ENCODE results near the gene PEX16. TPM values are rescaled to one million over a fixed set of nuclear protein-coding genes. Genes with fewer than 3 reads are reported as not detected.

PEX16 gene
- total RNA-seq, 2 experiments from 2014 or later, result 28.6 to 32.5 TPM

DNA sequence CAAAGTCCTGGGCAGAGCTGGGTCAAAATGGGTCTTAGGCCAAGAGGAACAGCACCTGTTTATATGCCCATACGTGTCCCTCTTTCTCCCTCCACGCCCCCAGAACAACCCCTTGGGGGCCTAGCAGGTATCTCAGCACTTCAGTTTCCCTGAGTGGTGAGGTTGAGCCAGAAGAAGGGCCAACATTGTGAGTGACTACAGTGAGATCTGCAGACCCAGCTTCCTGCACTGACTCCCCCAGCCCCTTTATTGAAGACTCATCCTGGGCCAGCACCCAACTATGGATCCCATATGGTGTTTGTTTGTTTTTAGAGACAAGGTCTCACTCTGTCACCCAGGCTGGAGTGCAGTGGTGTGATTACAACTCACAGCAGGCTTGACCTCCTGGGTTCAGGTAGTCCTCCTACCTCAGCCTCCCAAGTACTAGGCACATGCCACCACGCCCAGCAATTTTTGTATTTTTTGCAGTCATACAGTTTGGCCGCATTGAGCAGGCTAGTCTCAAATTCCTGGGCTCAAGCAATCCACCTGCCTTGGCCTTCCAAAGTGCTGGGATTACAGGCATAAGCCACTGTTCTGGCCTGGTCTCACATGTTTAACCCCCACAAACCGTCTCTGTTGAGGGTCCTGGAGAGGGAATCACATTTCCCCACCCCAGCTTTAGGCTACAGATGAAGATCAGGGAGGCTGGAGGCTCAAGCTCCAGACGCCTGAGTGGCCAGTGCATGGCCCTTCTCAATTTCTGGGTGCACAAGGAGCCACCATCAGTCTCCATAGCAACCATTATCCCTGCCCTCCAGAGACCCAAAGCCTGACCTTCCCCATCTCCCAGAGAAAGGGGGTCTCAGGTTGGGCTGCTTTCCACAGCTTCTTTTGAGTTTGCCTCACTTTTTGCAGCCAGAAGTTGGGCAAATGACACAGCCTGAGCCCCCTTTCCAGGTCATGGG, 3.1 kb upstream of the PEX16 start:
- H3K27me3 Mint-ChIP-seq (ENCODE audit: low read depth), result peaks cover 13% of the 10 kb centered on the region
- DNase-seq, result no peak
- H3K4me1 Mint-ChIP-seq (ENCODE audit: low read depth), result peaks cover 30% of the 10 kb centered on the region
- peaks cover 3% of the 10 kb centered on the region for H3K36me3 Mint-ChIP-seq (ENCODE audit: low read depth)
- H3K9me3 Mint-ChIP-seq, result no peaks in the 10 kb centered on the region
- H3K4me3 Mint-ChIP-seq, result no peak overlapping the region
- H3K27ac Mint-ChIP-seq, result no peak overlapping the region
- intact Hi-C loops (cut with micrococcal nuclease), result no loop called here
- CTCF ChIA-PET, result no interaction called here

GRCh38 chr11:45919806-45920530, 2.3 kb upstream of the PEX16 start:
- Mint-ChIP-seq H3K27me3 (ENCODE audit: low read depth) (peaks cover 13% of the 10 kb centered on the region), H3K9me3 (no peaks in the 10 kb centered on the region), H3K27ac (no peak overlapping the region), H3K4me3 (no peak overlapping the region), H3K4me1 (ENCODE audit: low read depth) (peaks cover 30% of the 10 kb centered on the region), H3K36me3 (ENCODE audit: low read depth) (peaks cover 3% of the 10 kb centered on the region)
- CTCF ChIA-PET, result no interaction called here
- intact Hi-C loops (cut with micrococcal nuclease), result loop anchor here (2.0 to 10.0 kb wide), 4 partner anchors 199 to 1847 kb away; partner anchors contain the start of genes DDB2, FNBP4 and PRDM11
- no peak for DNase-seq

DNA sequence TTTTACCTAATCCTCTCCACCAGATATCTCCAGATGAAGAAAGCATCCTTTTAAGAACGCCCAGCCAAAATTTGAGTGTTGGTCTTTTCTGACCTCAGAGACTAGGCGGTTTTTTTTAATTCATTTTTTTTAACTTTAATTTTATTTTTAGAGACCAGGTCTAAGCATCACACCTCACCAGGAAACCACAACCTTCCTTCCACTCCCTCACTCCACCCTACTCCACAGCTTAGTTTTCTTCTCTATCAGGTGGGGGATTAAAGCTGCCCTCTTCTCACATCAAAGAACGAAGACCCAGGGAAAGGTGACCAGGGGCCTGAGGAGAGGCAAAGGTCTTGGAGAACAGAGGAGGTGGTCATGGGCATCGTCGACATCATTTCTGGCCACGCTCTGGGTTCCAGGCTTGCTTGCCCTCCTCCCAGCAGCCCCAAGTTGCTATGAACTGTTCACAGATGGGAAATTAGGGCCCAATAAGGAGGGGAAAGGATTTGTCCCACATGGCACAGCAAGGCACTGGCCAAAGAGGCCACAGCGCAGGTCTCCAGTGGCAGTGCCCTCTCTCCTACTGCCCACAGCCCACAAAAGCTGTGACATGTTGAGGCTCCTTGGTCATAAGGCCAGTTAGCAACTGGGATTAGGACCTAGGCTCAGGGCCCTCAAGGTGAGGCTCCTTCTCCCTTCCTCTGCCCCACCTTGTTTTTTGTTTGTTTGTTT, 1.4 kb upstream of the PEX16 start:
- H3K9me3 Mint-ChIP-seq, result no peaks in the 10 kb centered on the region
- H3K4me3 Mint-ChIP-seq, result peak overlapping the region; percentile 88
- H3K27me3 Mint-ChIP-seq (ENCODE audit: low read depth), result peaks cover 10% of the 10 kb centered on the region
- H3K4me1 Mint-ChIP-seq (ENCODE audit: low read depth), result peaks cover 30% of the 10 kb centered on the region
- CTCF ChIA-PET, result interaction anchor here (1.0 to 1.3 kb wide), 2 partner anchors 46 to 148 kb away, joined by 3 to 6 read pairs; no protein-coding TSS in a partner anchor
- intact Hi-C loops (cut with micrococcal nuclease), result loop anchor here (1.0 to 10.0 kb wide), 9 partner anchors 72 to 1848 kb away; partner anchors contain the start of genes ATG13, CRY2, DDB2 and FNBP4
- H3K36me3 Mint-ChIP-seq (ENCODE audit: low read depth), result peaks cover 1% of the 10 kb centered on the region
- peak overlapping the region; percentile 76 for H3K27ac Mint-ChIP-seq
- no peak for DNase-seq

DNA sequence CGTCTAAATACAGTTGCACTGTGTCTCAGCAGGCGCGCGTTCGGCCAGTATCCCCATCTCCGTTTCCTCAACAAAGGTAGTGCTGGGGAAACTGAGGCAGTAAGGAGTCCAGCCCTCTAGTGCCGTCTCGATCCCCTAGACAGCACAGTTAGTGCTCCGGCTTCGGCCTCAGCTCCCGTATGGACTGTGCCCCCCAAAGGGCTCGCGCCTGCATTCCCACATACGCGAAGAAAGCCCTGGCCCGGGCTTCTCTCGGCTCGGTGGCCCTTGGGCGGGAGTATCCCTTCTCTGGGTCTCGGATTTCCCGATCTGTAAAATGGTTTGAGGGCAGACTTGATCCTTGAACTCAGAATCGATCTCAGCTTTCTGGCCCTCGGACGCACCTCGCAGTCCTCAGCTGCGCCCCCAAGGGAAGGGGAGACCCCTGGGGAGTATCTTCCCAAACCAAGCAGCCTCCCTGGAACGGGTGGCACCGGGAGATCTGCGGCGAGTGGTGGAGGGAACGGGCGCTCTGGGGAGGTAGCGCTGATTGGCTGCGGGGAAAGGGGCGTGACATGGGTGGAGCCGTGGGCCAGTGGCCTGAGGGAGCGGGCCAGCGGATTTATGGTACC, 759 bp upstream of the PEX16 start:
- intact Hi-C loops (cut with micrococcal nuclease), result loop anchor here (1.0 to 10.0 kb wide), 9 partner anchors 71 to 1849 kb away; partner anchors contain the start of genes ATG13, CRY2, DDB2 and FNBP4
- peak; percentile 71 for DNase-seq
- Mint-ChIP-seq H3K9me3 (no peaks in the 10 kb centered on the region), H3K4me3 (peak overlapping the region; percentile 88), H3K4me1 (ENCODE audit: low read depth) (peaks cover 27% of the 10 kb centered on the region), H3K27me3 (ENCODE audit: low read depth) (peaks cover 6% of the 10 kb centered on the region), H3K27ac (peak overlapping the region; percentile 96), H3K36me3 (ENCODE audit: low read depth) (peaks cover 4% of the 10 kb centered on the region)
- CTCF ChIA-PET, result interaction anchor here (1.0 to 2.3 kb wide), 4 partner anchors 46 to 147 kb away, joined by 3 to 9 read pairs (median 6); no protein-coding TSS in a partner anchor

GRCh38 chr11:45917286-45917622, 423 bp downstream of the PEX16 start:
- H3K36me3 Mint-ChIP-seq (ENCODE audit: low read depth), result peaks cover 4% of the 10 kb centered on the region
- H3K4me3 Mint-ChIP-seq, result peak overlapping the region; percentile 88
- peak overlapping the region; percentile 96 for H3K27ac Mint-ChIP-seq
- no peaks in the 10 kb centered on the region for H3K9me3 Mint-ChIP-seq
- intact Hi-C loops (cut with micrococcal nuclease), result loop anchor here (1.0 to 10.0 kb wide), 4 partner anchors 32 to 1850 kb away; partner anchors contain the start of genes DDB2, FNBP4, MAPK8IP1 and PRDM11
- peaks cover 3% of the 10 kb centered on the region for H3K27me3 Mint-ChIP-seq (ENCODE audit: low read depth)
- H3K4me1 Mint-ChIP-seq (ENCODE audit: low read depth), result peaks cover 24% of the 10 kb centered on the region
- CTCF ChIA-PET, result interaction anchor here (1.2 to 2.3 kb wide), 3 partner anchors 44 to 89 kb away, joined by 3 to 9 read pairs (median 5); no protein-coding TSS in a partner anchor
- peak; percentile 37 for DNase-seq

- intact Hi-C loops (cut with micrococcal nuclease), result loop anchor here (5.0 to 10.0 kb wide), 3 partner anchors 768 to 1852 kb away; partner anchors contain the start of genes DDB2, FNBP4 and PRDM11
- Mint-ChIP-seq H3K36me3 (ENCODE audit: low read depth) (peaks cover 4% of the 10 kb centered on the region), H3K9me3 (no peaks in the 10 kb centered on the region), H3K27me3 (ENCODE audit: low read depth) (no peaks in the 10 kb centered on the region), H3K27ac (no peak overlapping the region), H3K4me3 (no peak overlapping the region), H3K4me1 (ENCODE audit: low read depth) (peaks cover 22% of the 10 kb centered on the region)
- CTCF ChIA-PET, result interaction anchor here (0.6 to 1.2 kb wide), 3 partner anchors 43 to 73 kb away, joined by 3 to 7 read pairs (median 3); no protein-coding TSS in a partner anchor
- DNase-seq, result no peak
Observed at GRCh38 chr11:45915446-45915845, 2.2 kb downstream of the PEX16 start.

- DNase-seq, result no peak
- peaks cover 18% of the 10 kb centered on the region for H3K4me1 Mint-ChIP-seq (ENCODE audit: low read depth)
- H3K9me3 Mint-ChIP-seq, result no peaks in the 10 kb centered on the region
- intact Hi-C loops (cut with micrococcal nuclease), result loop anchor here (10.0 kb wide), 1 partner anchor 1301 kb away; the partner anchor contains the start of gene DDB2
- no peak overlapping the region for H3K27ac Mint-ChIP-seq
- CTCF ChIA-PET, result no interaction called here
- H3K4me3 Mint-ChIP-seq, result no peak overlapping the region
- H3K36me3 Mint-ChIP-seq (ENCODE audit: low read depth), result peaks cover 4% of the 10 kb centered on the region
- H3K27me3 Mint-ChIP-seq (ENCODE audit: low read depth), result no peaks in the 10 kb centered on the region
Observed at GRCh38 chr11:45913942-45914635, 3.6 kb downstream of the PEX16 start.

DNA sequence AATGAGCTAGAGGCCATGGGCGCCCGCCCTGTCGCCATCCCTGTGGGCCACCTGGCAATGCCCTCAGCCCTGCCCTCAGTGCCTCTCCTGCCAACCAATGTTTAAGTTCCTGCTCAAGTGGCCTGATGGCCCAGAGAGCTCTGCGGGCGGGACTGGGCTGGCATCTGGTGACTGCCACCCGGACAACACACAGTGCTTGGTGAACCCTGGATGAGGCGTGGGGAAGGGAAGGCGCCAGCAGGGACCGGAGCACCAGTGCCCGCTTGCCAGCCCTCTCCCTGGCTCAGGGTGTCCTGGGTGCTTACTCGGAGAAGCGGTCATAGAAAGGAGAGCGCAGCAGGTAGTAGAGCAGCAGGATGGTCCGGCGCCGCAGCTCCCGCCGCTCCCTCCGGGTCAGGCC, 4.2 kb downstream of the PEX16 start:
- no peak overlapping the region for H3K27ac Mint-ChIP-seq
- intact Hi-C loops (cut with micrococcal nuclease), result loop anchor here (10.0 kb wide), 1 partner anchor 1301 kb away; the partner anchor contains the start of gene DDB2
- no peak for DNase-seq
- H3K4me1 Mint-ChIP-seq (ENCODE audit: low read depth), result peaks cover 15% of the 10 kb centered on the region
- H3K36me3 Mint-ChIP-seq (ENCODE audit: low read depth), result peaks cover 4% of the 10 kb centered on the region
- no peaks in the 10 kb centered on the region for H3K9me3 Mint-ChIP-seq
- CTCF ChIA-PET, result no interaction called here
- no peaks in the 10 kb centered on the region for H3K27me3 Mint-ChIP-seq (ENCODE audit: low read depth)
- no peak overlapping the region for H3K4me3 Mint-ChIP-seq

DNA sequence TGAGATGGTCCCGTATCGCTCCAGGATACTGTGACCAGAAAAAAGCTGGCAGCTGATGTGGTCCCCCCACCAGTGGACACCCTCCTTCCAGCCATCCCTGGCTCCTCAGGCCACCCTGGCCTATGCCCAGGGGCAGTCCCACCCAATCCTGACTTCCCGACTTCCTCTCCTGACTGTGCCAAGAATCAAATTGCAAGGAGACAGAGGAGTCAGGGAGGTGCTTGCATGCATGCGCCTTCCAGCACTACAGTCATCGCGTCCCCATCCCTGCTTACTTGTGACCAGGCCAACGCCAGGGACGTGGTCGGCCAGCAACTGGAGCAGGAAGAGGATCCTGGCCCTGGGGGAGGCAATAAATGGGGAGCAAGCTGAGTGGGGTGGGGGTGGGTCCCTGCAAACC, 7.1 kb downstream of the PEX16 start:
- Mint-ChIP-seq H3K36me3 (ENCODE audit: low read depth) (peaks cover 4% of the 10 kb centered on the region), H3K27me3 (ENCODE audit: low read depth) (no peaks in the 10 kb centered on the region), H3K4me3 (no peak overlapping the region), H3K4me1 (ENCODE audit: low read depth) (peaks cover 6% of the 10 kb centered on the region), H3K27ac (no peak overlapping the region), H3K9me3 (no peaks in the 10 kb centered on the region)
- DNase-seq, result no peak
- intact Hi-C loops (cut with micrococcal nuclease), result loop anchor here (10.0 kb wide), 1 partner anchor 1304 kb away; the partner anchor contains the start of gene DDB2
- CTCF ChIA-PET, result no interaction called here

DNA sequence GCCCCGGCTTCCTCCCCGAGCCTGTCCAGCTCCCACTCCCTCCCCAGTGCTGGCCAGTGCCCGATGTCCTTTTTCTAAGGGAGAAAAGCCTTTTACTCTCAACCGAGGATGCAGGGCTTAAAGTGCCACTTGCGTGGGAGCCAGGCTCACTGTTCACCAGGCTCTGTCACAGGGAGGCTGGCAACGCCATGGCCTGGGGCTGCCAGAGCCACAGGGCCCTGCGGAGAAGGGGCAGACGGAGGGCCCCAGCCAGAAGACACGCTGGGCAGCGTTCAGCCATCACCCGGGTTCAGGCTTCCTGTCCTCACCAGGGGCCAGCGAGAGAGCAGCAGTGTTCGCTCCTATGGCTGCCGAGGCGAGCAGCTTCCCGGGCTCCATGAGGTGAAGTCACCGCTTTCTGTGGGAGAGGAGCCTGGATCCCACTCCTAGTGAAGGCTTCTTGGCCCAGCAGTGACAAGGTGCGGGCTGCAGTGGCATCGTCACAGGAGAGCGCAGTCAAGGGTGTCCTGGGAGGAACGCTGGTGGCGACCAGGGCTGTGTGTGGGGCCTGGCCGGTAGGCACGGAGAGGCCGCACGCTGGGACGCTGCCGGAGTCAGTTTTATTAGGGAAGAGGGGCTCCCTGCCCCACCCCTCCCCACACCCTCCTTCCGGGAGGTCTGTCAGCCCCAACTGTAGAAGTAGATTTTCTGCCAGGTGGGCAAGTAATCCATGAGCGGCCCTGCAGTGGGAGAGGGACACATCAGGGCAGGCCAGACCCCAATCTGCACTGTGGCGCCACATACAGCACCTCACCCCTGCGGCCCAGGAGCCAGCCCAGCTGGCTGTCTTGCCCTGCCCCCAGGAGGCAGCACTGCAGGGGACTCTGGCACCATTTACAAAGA, 7.8 kb downstream of the PEX16 start:
- Mint-ChIP-seq H3K4me3 (no peak overlapping the region), H3K27me3 (ENCODE audit: low read depth) (no peaks in the 10 kb centered on the region), H3K9me3 (no peaks in the 10 kb centered on the region), H3K4me1 (ENCODE audit: low read depth) (peaks cover 8% of the 10 kb centered on the region), H3K27ac (no peak overlapping the region), H3K36me3 (ENCODE audit: low read depth) (peaks cover 4% of the 10 kb centered on the region)
- intact Hi-C loops (cut with micrococcal nuclease), result loop anchor here (10.0 kb wide), 1 partner anchor 1305 kb away; the partner anchor contains the start of gene DDB2
- CTCF ChIA-PET, result no interaction called here
- no peak for DNase-seq
